NCI-H2196 (cell line): ENCODE measurements around the gene NOC2L.
"Not testable (repeated sequence)": the region's sequence is repeated elsewhere in the genome, so short reads cannot be mapped to it uniquely, and the experiment has no call there.

Experiments
- DNase-seq: peaks from one replicate; lab custom pipeline; 2025; ENCODE audit not compliant: unreplicated experiment; lab: John Stamatoyannopoulos, UW

NOC2L gene

DNA sequence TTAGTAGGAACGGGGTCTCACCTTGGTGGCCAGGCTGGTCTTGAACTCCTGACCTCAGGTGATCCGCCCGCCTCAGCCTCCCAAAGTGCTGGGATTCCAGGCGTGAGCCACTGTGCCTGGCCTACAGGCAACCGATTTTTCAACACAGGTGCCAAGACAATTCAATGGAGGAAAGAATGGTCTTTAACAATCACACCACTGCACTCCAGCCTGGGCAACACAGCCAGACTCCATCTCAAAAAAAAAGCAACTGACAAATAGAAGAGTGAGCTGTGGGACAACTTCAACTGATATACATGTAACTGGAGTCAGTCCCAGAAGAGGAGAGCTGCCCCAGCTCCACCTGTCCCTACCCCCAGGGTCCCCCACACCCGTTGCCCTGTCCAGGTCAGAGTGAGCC lies 35.5 kb upstream of the NOC2L start:
- DNase-seq = not testable (repeated sequence)

DNA sequence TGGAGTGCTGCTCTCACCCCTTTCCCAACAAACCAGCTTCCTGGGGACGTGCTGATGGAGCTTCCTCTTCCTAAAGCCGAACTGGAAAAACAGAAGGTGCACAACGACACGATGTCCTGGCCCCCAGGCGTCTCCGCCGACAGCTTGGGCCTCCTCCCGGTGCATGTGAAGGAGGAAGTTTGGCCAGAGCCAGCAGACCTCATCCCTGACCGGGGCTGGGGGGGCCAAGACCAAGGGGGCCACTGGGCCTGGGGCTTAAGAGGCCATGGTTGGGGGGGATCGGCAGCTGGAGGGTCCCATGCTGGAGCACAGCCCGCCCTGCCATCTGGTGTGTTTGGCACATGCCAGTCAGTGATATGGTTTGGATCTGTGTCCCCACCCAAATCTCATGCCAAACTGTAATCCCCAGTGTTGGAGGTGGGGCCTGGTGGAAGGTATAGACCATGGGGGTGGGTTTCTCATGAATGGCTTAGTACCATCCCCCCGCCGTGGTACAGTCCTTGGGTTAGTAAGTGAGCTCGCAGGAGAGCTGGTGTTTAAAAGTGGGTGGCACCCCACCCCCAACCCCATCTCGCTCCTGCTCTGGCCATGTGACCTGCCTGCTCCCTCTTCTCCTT lies 34.4 kb upstream of the NOC2L start:
- no peak for DNase-seq

DNA sequence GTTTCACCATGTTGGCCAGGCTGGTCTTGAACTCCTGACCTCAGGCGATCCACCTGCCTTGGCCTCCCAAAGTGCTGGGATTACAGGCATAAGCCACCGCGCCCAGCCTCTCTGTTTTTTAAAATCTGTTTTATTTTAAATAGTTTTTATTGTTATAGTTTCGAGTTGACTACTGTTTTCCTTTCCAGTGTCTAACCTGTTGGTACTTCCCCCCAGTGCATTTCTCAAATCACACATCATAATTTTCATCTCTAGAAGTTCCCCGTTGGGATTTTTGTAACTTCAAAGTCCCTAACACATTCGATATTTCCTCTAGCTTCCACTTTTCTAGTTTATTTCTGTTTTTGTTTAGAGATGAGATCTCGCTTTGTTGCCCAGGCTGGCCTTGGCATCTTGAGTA lies 33.3 kb upstream of the NOC2L start:
- DNase-seq = no peak

DNA sequence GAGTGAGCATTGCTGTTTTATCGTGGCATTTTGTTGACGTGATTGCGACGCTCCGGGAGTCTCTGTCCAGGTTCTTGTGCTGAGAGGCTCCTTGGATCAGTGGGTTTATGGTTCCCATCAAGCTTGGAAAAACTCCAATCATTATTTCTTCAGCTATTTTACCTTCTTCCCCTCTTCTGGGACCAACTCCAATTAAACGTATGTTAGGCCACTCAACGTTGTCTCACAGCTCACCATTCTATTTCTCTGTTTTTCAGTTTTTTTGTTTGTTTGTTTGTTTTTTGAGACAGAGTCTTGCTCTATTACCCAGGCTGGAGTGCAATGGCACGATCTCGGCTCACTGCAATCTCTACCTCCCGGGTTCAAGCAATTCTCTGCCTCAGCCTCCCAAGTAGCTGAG lies 32.8 kb upstream of the NOC2L start:
- DNase-seq = no peak

DNA sequence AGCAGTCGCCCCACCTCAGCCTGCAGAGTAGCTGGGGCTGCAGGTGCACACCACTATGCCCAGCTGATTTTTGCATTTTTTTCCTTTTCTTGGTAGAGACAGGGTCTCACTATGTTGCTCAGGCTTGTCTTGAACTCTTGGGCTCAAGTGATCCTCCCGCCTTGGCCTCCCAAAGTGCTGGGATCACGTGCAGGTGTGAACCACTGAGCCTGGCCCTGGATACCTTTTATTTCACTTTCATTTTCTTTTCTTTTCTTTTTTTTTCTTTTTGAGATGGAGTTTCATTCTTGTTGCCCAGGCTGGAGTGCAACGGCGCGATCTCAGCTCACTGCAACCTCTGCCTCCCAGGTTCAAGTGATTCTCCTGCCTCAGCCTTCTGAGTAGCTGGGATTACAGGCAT lies 32.2 kb upstream of the NOC2L start:
- not testable (repeated sequence) for DNase-seq

DNA sequence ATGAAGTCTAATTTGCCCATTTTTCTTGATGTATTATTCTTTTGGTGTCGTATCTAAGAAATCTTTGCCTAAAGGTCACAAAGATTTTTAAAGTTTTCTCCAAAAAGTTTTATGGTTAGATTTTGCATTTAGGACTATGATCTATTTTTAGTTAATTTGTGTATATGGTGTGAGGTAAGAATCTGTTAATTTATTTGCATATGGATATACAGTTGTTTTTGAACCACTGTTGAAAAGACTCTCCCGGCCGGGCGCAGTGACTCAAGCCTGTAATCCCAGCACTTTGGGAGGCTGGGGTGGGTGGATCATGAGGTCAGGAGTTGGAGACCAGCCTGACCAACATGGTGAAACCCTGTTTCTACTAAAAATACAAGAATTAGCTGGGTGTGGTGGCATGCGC lies 29.0 kb upstream of the NOC2L start:
- not testable (repeated sequence) for DNase-seq

DNA sequence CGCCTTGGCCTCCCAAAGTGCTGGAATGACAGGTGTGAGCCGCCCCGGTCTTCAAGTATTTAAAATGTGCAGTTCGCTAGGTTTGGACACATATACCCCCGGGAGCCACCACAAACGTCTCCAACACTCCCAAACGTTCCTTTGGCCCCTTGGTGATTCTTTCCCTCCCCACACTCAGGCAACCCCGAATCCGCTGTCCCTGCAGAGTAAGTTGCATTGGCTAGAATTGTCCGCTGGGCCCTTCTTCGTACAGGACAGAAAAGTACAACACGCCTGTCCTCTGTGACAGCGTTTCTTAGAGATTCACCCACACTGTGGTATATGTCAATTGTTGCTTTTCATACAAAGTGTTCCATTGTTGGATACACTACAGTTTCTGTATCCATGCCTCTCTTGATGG lies 26.1 kb upstream of the NOC2L start:
- no peak for DNase-seq

DNA sequence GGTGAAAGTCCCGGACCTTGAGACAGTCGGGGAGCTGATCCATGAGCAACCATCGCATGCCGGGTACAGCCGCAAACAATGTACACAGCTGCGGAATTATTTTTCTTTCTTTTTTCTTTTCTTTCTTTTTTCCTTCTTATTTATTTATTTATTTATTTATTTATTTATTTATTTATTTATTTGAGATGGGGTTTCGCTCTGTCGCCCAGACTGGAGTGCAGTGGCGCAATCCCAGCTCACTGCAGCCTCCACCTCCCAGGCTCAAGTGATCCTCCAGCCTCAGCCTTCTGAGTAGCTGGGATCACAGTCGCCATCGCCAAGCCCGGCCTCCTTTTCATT lies 25.4 kb upstream of the NOC2L start:
- DNase-seq = no peak

DNA sequence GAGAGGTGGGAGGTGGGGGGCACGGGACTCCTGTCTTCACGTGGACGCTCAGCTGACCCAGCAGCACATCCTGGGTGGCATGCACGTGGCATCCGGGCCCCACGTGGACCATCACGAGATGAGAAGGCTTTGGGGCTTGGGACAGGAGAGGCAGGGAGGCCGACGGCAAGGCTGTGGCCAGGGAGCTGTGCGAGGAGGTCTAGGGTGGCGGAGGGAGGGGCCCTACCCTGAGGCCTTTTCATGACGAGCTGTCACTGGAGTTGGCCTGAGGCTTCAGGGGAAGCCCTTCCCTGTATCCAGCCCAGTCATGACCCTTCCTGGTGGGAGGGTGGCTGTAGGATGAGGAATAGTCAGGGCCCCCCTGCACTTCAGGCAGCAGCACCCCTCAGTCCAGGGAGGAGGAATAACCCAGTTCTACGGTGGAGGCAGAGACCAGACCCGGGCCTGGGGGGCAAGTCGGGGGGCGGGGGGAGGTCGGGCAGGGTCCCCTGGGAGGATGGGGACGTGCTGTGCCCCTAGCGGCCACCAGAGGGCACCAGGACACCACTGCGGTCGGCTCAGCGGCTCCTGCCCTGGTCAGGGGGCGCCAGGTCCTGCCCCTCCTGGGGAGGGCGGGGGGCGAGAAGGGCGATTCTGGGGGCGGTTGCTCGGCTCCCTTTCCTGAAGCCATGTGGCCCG lies 24.9 kb upstream of the NOC2L start:
- peak; percentile 34 for DNase-seq

DNA sequence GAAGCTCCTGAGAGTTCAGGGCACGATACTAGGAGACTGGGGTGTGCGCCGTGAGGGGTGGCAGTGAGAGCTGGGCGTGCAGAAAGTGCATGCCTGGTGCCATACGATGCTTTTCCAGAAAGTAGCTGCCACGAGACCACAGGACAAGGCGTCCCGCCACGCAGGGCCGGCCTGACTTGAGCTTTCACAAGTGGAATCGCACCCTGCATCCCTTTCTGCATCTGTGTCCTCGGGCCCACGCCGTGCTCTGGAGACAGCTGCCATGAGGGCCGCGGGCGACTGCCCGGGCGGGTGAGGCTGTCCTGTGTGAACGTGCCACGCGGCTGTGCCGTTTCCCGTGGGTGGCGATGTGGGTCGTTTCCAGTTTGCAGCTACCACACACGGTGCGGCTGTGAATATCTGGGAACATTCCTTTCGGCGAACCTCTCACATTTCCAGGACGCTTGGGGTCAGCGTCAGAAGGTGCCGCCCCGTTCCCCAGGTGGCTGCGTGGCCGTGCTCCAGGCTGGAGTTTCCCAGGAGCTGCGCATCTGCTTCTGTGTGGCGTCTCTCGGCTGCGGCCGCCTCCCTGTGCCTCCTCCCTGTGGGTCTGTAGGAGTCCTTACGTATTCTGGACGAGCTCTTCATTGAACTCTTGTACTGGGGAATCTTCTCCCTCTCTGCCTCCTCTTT lies 23.8 kb upstream of the NOC2L start:
- no peak for DNase-seq

DNA sequence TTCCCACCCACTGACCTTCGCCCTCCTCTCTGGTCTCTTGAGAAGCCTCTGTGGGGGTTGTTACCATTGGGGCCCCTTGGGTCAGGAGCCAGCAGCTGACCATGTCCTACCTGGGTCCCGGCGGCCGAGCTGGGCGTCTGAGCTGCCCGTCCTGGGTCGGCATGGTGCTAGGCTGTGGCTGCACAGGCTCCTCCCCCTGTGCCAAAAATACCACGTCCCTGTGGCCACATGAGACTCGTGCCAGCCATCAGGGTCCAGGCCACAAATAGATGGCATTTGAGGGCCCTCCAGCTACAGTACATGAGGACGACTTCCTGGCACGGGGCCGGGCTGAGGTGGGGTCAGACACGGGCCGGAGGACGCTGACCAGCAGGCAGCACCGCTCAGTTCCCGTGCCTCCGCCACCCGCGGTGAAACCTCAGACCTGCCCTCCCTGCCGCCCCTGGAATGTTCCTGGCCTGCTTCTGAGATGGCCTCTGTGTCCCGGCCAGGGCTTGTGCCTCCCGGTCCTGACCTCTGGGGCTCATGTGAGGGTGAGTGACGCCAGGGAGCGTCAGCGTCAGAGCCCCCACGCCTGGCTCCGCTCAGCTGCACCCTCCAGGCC lies 23.0 kb upstream of the NOC2L start, which contains the start of gene PERM1:
Gene PERM1 (minus strand): TSS at position 139 of the 604 bp plus-strand sequence. CDS start 1,064 bp downstream, outside the sequence.
- DNase-seq = no peak

DNA sequence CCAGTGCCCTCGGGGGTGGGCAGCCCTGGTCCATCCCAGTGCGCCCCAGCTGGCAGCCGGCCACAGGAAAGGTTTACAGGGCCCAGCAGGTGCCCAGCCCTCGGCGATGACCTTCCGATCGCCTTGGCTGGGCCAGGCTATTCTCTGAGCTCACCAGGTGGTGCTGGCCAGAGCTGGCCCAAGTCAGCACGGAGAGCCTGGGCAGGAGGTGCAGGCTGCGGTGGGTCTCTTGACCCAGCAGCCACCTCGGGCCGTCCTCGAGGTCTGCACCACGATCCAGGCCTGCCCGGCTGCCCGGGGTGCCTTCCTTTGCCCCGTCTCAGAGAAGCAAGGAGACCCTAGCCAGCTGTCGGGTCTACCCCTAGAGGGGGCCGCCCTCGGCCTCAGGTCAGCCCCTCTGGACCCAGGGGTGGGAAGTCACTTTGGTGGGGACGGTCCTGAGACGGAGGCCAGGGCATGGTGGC lies 22.5 kb upstream of the NOC2L start:
- DNase-seq = no peak

DNA sequence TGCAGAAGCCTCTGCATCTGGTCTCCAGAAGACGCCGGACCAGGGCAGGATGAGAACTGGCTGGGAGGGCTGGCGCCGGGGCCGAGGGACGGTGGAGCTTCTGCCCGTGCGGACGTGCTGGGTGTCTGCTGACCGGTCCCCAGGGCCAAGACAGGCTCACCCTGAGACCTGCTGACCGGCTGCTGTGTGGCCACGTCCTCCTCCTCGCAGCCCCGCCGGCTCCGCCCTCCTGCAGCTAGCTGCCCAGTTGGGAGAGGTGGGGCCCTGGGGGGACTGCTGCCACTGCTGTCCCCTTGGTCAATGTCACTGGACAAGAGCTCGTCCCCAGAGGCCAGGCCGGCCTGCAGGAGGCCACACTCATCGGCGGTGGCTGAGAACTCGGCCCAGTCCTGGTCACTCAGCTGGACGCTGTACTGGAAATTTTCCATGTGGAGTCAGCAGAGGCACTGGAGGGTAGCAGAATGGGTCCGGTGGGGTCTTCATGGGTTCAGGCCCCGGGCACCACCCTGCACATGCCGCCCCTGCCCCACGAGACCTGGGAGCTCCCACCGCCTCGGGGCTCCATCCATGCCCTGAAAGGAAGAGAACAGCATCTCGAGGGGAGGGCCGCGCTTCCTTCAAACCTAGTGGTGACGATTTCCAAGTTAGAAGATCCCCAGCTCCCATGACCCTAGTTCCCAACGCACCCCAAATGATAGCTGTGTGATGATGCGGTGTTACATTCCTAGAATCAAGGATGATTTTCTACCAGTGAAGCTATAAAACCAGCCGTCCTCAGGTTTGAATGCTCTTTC lies 21.7 kb upstream of the NOC2L start:
- DNase-seq = no peak

DNA sequence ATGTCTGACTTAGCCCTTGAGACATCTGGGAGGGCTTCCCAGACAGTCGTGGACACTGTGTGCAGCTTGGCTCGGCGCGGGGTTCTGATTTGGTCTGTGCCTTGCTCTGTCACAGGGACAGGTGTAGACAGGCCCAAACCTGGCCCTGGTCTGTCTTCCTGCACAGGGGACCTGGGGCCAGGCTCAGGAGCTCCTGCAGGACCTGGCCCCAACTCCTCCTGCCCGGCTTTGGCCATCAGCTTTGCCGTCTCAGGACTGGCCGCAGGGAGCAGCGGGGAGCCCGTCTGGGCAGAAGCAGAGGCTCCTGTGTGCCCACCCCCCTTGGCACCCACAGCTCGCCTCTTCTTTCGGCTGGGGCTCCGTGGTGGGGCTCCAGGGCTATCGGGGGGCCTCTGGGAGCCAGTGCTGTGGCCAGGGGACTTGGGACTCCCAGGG lies 21.1 kb upstream of the NOC2L start:
- no peak for DNase-seq

DNA sequence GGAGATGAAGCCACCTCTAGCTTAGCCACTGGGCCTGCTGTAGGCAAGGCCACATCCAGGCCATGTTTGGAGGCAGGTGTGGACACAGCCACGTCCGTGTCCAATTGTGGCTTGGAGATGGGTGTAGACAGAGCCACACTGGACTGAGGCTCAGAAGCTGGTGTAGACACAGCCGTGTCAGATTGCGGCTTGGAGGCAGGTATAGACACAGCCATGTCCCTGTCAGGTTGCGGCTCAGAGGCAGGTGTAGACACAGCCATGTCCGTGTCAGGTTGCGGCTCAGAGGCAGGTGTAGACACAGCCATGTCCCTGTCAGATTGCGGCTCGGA lies 20.7 kb upstream of the NOC2L start:
- no peak for DNase-seq

DNA sequence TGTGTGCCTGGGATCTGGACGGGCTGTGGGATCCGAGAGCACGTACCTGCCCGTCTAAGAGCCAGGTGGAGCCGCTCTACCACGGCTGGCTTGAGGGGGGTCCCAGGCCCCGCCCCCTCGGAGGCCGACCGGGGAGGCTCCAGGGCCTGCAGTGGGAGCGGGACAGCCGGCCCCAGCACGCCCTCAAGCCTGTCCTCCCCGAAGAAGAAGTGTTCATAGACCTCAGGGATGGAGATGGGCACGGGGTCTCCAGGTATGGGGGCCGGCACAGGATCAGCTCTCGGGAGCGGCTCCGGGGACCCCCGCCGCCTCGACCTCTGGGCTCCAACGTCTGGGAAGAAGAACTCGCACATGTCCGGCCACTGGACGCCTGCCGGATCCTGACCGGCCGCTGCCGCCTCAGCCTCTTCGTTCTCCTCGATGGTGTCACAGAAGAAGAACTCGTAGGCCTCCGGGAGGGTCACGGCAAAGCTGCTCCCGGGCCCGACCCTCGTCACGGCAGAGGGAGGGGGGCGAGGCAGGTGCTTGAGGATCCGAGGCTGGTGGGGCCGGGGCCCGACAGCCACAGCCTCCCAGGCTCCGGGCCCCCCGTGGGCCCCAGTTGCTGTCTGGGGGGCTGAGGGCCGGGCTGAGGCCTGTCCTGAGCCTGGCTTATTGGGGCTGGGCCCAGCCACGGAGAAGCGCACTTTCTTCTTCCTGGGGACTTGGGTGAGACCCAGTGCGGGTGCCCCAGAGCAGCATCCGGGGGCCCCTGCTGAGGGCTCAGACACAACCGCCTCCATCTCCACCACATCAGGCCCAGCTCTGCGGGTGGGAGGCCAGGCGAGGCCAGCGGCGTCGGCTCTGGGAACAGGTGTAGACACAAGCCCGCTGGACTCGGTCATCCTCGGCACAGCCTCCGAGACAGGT lies 20.0 kb upstream of the NOC2L start:
- no peak for DNase-seq

DNA sequence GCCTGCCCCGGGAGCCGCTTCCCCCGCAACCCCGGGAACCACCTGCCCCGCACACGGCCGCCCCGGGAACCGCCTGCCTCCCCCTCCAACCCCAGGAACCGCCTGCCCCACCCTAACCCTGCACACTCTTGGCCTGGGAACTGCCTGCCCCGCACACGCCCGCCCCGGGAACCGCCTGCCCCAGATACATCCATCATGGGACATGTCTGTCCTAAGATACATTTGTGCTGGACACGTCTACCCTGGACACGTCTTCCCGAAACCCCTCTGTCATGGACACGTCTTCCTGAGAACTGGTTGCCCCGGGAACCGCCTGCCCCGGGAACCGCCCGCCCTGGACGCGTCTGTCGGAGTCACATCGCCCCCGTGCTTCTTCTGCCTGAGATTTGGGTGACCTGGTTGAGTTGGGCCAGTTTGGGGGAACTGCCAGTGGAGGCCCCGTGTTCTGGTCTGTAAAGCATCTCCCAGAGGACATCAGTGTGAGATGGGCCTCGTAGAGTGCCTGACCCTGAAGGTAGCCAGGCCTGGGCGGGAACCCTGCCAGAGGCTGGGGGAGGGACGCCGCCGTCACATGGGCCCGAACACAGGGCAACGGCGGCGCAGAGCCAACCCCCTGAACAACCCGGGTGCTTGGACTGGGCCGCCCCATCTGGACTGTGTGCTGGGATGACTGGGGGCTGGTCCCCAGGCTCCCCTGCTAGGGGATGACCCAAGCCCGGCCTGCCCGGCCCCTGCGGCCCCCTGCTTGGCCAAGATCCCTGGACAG lies 19.2 kb upstream of the NOC2L start:
- peak; percentile 17 for DNase-seq

DNA sequence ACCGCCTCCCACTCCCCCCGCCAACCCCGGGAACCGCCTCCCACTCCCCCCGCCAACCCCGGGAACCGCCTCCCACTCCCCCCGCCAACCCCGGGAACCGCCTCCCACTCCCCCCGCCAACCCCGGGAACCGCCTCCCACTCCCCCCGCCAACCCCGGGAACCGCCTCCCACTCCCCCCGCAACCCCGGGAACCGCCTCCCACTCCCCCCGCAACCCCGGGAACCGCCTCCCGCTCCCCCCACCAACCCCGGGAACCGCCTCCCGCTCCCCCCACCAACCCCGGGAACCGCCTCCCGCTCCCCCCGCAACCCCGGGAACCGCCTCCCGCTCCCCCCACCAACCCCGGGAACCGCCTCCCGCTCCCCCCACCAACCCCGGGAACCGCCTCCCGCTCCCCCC lies 17.7 kb upstream of the NOC2L start:
- DNase-seq = not testable (repeated sequence)

DNA sequence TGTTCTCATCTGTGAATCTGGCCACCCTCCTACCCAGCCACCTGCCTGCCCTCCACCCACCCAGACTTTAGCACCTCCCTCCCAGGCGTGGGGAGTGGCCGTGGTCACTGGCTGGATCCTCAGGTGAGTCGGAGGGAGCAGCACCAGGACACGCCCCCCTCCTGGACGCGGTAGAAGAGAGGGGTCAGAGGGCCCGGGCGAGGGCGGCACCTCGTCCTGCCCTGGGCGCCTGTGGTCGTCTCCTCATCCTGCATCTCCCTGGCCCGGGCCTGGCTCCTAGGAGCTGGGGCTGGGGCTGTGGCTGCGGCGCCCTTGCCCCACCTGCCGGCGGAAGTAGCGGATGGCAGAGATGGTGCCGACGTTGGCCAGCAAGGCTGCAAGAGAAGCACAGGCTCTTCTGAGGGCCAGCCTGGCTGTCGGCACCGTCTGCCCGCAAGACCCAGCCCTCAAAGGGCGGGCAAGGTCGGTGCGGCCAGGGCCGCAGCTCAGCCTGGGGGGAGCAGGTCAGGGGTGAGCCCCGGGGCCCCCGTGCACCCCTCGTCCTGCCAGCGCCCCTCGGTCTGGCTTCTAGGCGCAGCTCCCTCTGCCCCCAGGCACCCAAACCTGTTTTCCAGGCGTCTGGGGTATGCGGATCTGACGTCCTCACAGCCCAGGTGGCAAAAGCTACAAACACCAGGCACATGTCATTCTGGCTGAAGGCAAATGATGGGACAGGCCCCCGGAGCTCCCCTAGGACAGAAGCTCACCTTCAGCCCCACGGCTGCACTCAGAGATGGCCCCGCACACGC lies 17.0 kb upstream of the NOC2L start:
- peak; percentile 77 for DNase-seq
